OCI-LY7 (cell line): ENCODE measurements around the gene KIAA0586. TPM values are rescaled to one million over a fixed set of nuclear protein-coding genes. Genes with fewer than 3 reads are reported as not detected.

Experiments
- BruUV-seq: library from RNA; stranded (reverse); fragments of 400-500 nt; replicated peaks from 2 replicates; lab custom pipeline; 2021; lab: Mats Ljungman, UMichigan
- CTCF ChIA-PET: fragments of 300-600 bp; sonication (Branson Sonifier 250); formaldehyde crosslinking; loops from one replicate; lab custom pipeline; 2022; ENCODE audit warnings: antibody characterized with exemption; ENCODE audit not compliant: unreplicated experiment; lab: Charles Lee
- POLR2A ChIA-PET: fragments of 300-600 bp; sonication (Branson Sonifier 250); formaldehyde crosslinking; loops from one replicate; lab custom pipeline; 2022; ENCODE audit warnings: antibody characterized with exemption; lab: Charles Lee
- DNase-seq: peaks from one replicate; pipeline ENCODE4 v3.0.0-alpha.2; 2015; ENCODE audit warnings: low spot score
- H2AFZ ChIP-seq: fragments of 200-600 bp; sonication (generic), shearing (Covaris generic); 2 replicates; pipeline ENCODE4 v1.6.1; 2014; ENCODE audit warnings: mild to moderate bottlenecking, antibody characterized with exemption, low read length, moderate library complexity
- H3K27ac ChIP-seq: fragments of 200-600 bp; sonication (generic); 2 replicates; pipeline ENCODE4 v1.5.1; 2014; ENCODE audit warnings: mixed run types, low read depth, mild to moderate bottlenecking, moderate library complexity, low read length, inconsistent platforms; ENCODE audit not compliant: poor library complexity, severe bottlenecking
- H3K36me3 ChIP-seq: fragments of 200-600 bp; sonication (generic); 2 replicates; pipeline ENCODE4 v1.6.1; 2014; ENCODE audit warnings: mild to moderate bottlenecking, antibody characterized with exemption, low read length, moderate library complexity, mixed read lengths; ENCODE audit not compliant: insufficient read depth
- H3K4me1 ChIP-seq: fragments of 200-600 bp; sonication (generic); 2 replicates; pipeline ENCODE4 v1.5.1; 2014; ENCODE audit warnings: mild to moderate bottlenecking, low read length; ENCODE audit not compliant: insufficient read depth, poor library complexity, severe bottlenecking
- H3K4me2 ChIP-seq: fragments of 200-600 bp; sonication (generic); 2 replicates; pipeline ENCODE4 v1.6.1; 2014; ENCODE audit warnings: mild to moderate bottlenecking, low read length
- H3K4me3 ChIP-seq: fragments of 200-600 bp; sonication (generic); 2 replicates; pipeline ENCODE4 v1.5.1; 2014; ENCODE audit warnings: mild to moderate bottlenecking, low read depth, low read length; ENCODE audit not compliant: poor library complexity, severe bottlenecking
- H3K79me2 ChIP-seq: fragments of 200-600 bp; sonication (generic); 2 replicates; pipeline ENCODE4 v1.6.1; 2016; ENCODE audit warnings: low read depth, mild to moderate bottlenecking, low read length, moderate library complexity, mixed read lengths; ENCODE audit not compliant: insufficient read depth
- H3K9me2 ChIP-seq: fragments of 200-600 bp; sonication (generic); 2 replicates; pipeline ENCODE4 v1.6.1; 2016; ENCODE audit warnings: mild to moderate bottlenecking, low read length, mixed read lengths; ENCODE audit not compliant: insufficient read depth
- H3K9me3 ChIP-seq: fragments of 200-600 bp; sonication (generic); 2 replicates; pipeline ENCODE4 v1.6.1; 2014; ENCODE audit warnings: mild to moderate bottlenecking, mixed run types, low read length, mixed read lengths
- H4K20me1 ChIP-seq: fragments of 200-600 bp; sonication (generic); 2 replicates; pipeline ENCODE4 v1.6.1; 2014; ENCODE audit warnings: mild to moderate bottlenecking, antibody characterized with exemption, low read length, moderate library complexity, mixed read lengths; ENCODE audit not compliant: insufficient read depth
- CTCF ChIP-seq: fragments of 200-600 bp; sonication (generic); conservative IDR thresholded peaks from 2 replicates; pipeline ENCODE4 v1.5.1; 2014; ENCODE audit warnings: mild to moderate bottlenecking, antibody characterized with exemption, low read length, moderate library complexity, mixed read lengths
- EZH2phosphoT487 ChIP-seq: fragments of 200-600 bp; sonication (generic); IDR thresholded peaks from 2 replicates; pipeline ENCODE4 v1.6.1; 2018; ENCODE audit warnings: low read depth, borderline replicate concordance, mild to moderate bottlenecking, mixed run types, antibody characterized with exemption, low read length, moderate library complexity, mixed read lengths
- intact Hi-C: fragments of 100-400 bp; cut with micrococcal nuclease; formaldehyde crosslinking; loops from one replicate; pipeline ENCODE4 v1.10.0; 2022; ENCODE audit not compliant: unreplicated experiment
- total RNA-seq, 2 experiments: library from RNA; depleted of rRNA in 1 of 2; stranded (reverse); fragments of >200 nt in 1 of 2; shearing (Covaris generic) in 1 of 2; gene quantifications; 2 replicates each; pipeline ENCODE4 v1.2.3, GENCODE V29; 2014 to 2022

Gene KIAA0586
- total RNA-seq, 2 experiments from 2014 or later, result 20.5 to 41.7 TPM

- DNase-seq, result no peak
- no TSS peak for BruUV-seq
- no peak overlapping the region for H3K4me2 ChIP-seq
- no peaks in the 10 kb centered on the region for H3K4me1 ChIP-seq
- H3K9me3 ChIP-seq, result no peaks in the 10 kb centered on the region
- no peaks in the 10 kb centered on the region for H4K20me1 ChIP-seq
- ChIA-PET POLR2A (no interaction called here), CTCF (no interaction called here)
- H2AFZ ChIP-seq, result no peak overlapping the region
- no peaks in the 10 kb centered on the region for H3K9me2 ChIP-seq
- no peak overlapping the region for H3K27ac ChIP-seq
- H3K79me2 ChIP-seq, result no peaks in the 10 kb centered on the region
- no peak overlapping the region for H3K4me3 ChIP-seq
- no peaks in the 10 kb centered on the region for H3K36me3 ChIP-seq
- no peak for TF ChIP-seq EZH2phosphoT487
- TF ChIP-seq CTCF, result no peak
- intact Hi-C loops, result no loop called here
Measured at GRCh38 chr14:58540749-58541632, 113.5 kb downstream of the KIAA0586 start.

GRCh38 chr14:58541633-58542022 lies 114.1 kb downstream of the KIAA0586 start:
- no peak for DNase-seq
- BruUV-seq, result no TSS peak

More at GRCh38 chr14:58541633-58542022, 114.1 kb downstream of the KIAA0586 start:
- no peaks in the 10 kb centered on the region for H4K20me1 ChIP-seq
- H3K9me2 ChIP-seq, result no peaks in the 10 kb centered on the region
- no peaks in the 10 kb centered on the region for H3K79me2 ChIP-seq
- no peaks in the 10 kb centered on the region for H3K9me3 ChIP-seq
- CTCF ChIA-PET, result no interaction called here
- H3K4me2 ChIP-seq, result no peak overlapping the region
- H3K36me3 ChIP-seq, result no peaks in the 10 kb centered on the region
- TF ChIP-seq CTCF (no peak), EZH2phosphoT487 (no peak)
- H3K4me1 ChIP-seq, result no peaks in the 10 kb centered on the region
- no peak overlapping the region for H3K27ac ChIP-seq
- H2AFZ ChIP-seq, result no peak overlapping the region
- intact Hi-C loops, result no loop called here
- no peak overlapping the region for H3K4me3 ChIP-seq
- POLR2A ChIA-PET, result no interaction called here
